H9 (cell line): ENCODE data around the gene TPD52L2. TPM values are rescaled to one million over a fixed set of nuclear protein-coding genes. Genes with fewer than 3 reads are reported as not detected.

ENCODE experiments used
- DNase-seq: peaks from one replicate; pipeline ENCODE4 v3.0.0-alpha.2; 2017
- H2AFZ ChIP-seq: one replicate; pipeline ENCODE4 v1.6.1; 2013; ENCODE audit warnings: mild to moderate bottlenecking, low read length, control low read depth, moderate library complexity
- H2AK5ac ChIP-seq: 2 replicates; pipeline ENCODE4 v1.6.1; 2013; ENCODE audit warnings: low read length, control low read depth, mixed read lengths; ENCODE audit not compliant: insufficient read length
- H2BK120ac ChIP-seq: one replicate; pipeline ENCODE4 v1.6.1; 2013; ENCODE audit warnings: low read depth, mild to moderate bottlenecking, low read length, control low read depth, inconsistent platforms; ENCODE audit not compliant: poor library complexity, severe bottlenecking
- H2BK12ac ChIP-seq: 2 replicates; pipeline ENCODE4 v1.6.1; 2013; ENCODE audit warnings: low read length, control low read depth, mixed read lengths, low read depth; ENCODE audit not compliant: insufficient read length
- H2BK15ac ChIP-seq: 2 replicates; pipeline ENCODE4 v1.6.1; 2013; ENCODE audit warnings: low read depth, low read length, control low read depth
- H2BK20ac ChIP-seq: one replicate; pipeline ENCODE4 v1.6.1; 2013; ENCODE audit warnings: low read depth, mild to moderate bottlenecking, low read length, control low read depth, inconsistent platforms; ENCODE audit not compliant: poor library complexity, severe bottlenecking
- H2BK5ac ChIP-seq: 2 replicates; pipeline ENCODE4 v1.6.1; 2013; ENCODE audit warnings: low read length, control low read depth, mixed read lengths; ENCODE audit not compliant: insufficient read length
- H3K14ac ChIP-seq: 2 replicates; pipeline ENCODE4 v1.6.1; 2013; ENCODE audit warnings: low read length, control low read depth; ENCODE audit not compliant: insufficient read depth
- H3K18ac ChIP-seq: 2 replicates; pipeline ENCODE4 v1.6.1; 2013; ENCODE audit warnings: low read depth, mild to moderate bottlenecking, mixed read lengths, low read length, control low read depth; ENCODE audit not compliant: insufficient read length
- H3K23ac ChIP-seq: 2 replicates; pipeline ENCODE4 v1.6.1; 2013; ENCODE audit warnings: low read length, control low read depth, mixed read lengths, low read depth; ENCODE audit not compliant: insufficient read length
- H3K23me2 ChIP-seq: 2 replicates; pipeline ENCODE4 v1.6.1; 2013; ENCODE audit warnings: low read depth, mild to moderate bottlenecking, mixed read lengths, low read length, control low read depth; ENCODE audit not compliant: insufficient read length, poor library complexity, severe bottlenecking
- H3K27ac ChIP-seq: 2 replicates; pipeline ENCODE4 v1.5.1; 2013; ENCODE audit warnings: low read length, control low read depth, mixed read lengths, low read depth; ENCODE audit not compliant: insufficient read length
- H3K27me3 ChIP-seq: 2 replicates; pipeline ENCODE4 v1.6.1; 2013; ENCODE audit warnings: low read length, control low read depth, inconsistent platforms; ENCODE audit not compliant: insufficient read depth
- H3K4ac ChIP-seq: 2 replicates; pipeline ENCODE4 v1.6.1; 2013; ENCODE audit warnings: low read depth, mild to moderate bottlenecking, control low read depth, inconsistent platforms, low read length, moderate library complexity
- H3K4me1 ChIP-seq: 2 replicates; pipeline ENCODE4 v1.6.1; 2013; ENCODE audit warnings: low read length, control low read depth, inconsistent platforms; ENCODE audit not compliant: insufficient read depth
- H3K4me2 ChIP-seq: 2 replicates; pipeline ENCODE4 v1.6.1; 2013; ENCODE audit warnings: low read length, control low read depth, mixed read lengths; ENCODE audit not compliant: insufficient read length, insufficient read depth
- H3K56ac ChIP-seq: 2 replicates; pipeline ENCODE4 v1.6.1; 2013; ENCODE audit warnings: low read depth, mild to moderate bottlenecking, mixed read lengths, low read length, control low read depth; ENCODE audit not compliant: insufficient read length
- H3K79me1 ChIP-seq: 2 replicates; pipeline ENCODE4 v1.6.1; 2013; ENCODE audit warnings: low read depth, mild to moderate bottlenecking, moderate library complexity, low read length, control low read depth, inconsistent platforms; ENCODE audit not compliant: insufficient read depth, poor library complexity, severe bottlenecking
- H3K79me2 ChIP-seq: 2 replicates; pipeline ENCODE4 v1.6.1; 2013; ENCODE audit warnings: low read length, control low read depth, inconsistent platforms; ENCODE audit not compliant: insufficient read depth
- H3K9ac ChIP-seq: 2 replicates; pipeline ENCODE4 v1.6.1; 2013; ENCODE audit warnings: low read length, control low read depth, mixed read lengths; ENCODE audit not compliant: insufficient read length; ENCODE audit errors: extremely low read depth
- H3K9me3 ChIP-seq: one replicate; pipeline ENCODE4 v1.6.1; 2013; ENCODE audit warnings: low read depth, low read length, inconsistent platforms; ENCODE audit not compliant: control insufficient read depth
- H3T11ph ChIP-seq: one replicate; pipeline ENCODE4 v1.6.1; 2013; ENCODE audit warnings: mild to moderate bottlenecking, low read length, control low read depth, inconsistent platforms
- H4K20me1 ChIP-seq: one replicate; pipeline ENCODE4 v1.6.1; 2013; ENCODE audit not compliant: control insufficient read depth, insufficient read length, insufficient read depth
- H4K5ac ChIP-seq: 2 replicates; pipeline ENCODE4 v1.6.1; 2013; ENCODE audit warnings: low read depth, mild to moderate bottlenecking, mixed read lengths, low read length, control low read depth; ENCODE audit not compliant: insufficient read length
- H4K8ac ChIP-seq: replicated peaks from 2 replicates; pipeline ENCODE4 v1.6.1; 2013; ENCODE audit warnings: low read length, control low read depth, mixed read lengths, low read depth; ENCODE audit not compliant: insufficient read length
- H4K91ac ChIP-seq: 2 replicates; pipeline ENCODE4 v1.6.1; 2013; ENCODE audit warnings: low read depth, mild to moderate bottlenecking, moderate library complexity, mixed read lengths, low read length, control low read depth; ENCODE audit not compliant: insufficient read length
- H3K27ac Mint-ChIP-seq, 3 experiments: 2 replicates in 2 of 3; 3 replicates in 1 of 3; pipeline ENCODE4 v1.8.0; 2020 to 2021; ENCODE audit warnings: mixed read lengths in 3 of 3, mild to moderate bottlenecking in 1 of 3, moderate library complexity in 1 of 3
- H3K27me3 Mint-ChIP-seq: 2 replicates; pipeline ENCODE4 v1.8.0; 2021; ENCODE audit warnings: low read depth, mild to moderate bottlenecking, moderate library complexity, mixed read lengths
- H3K36me3 Mint-ChIP-seq, 3 experiments: 2 replicates in 2 of 3; 3 replicates in 1 of 3; pipeline ENCODE4 v1.8.0; 2020 to 2021; ENCODE audit warnings: low read depth in 3 of 3, mixed read lengths in 3 of 3; ENCODE audit not compliant: insufficient read depth in 1 of 3
- H3K4me1 Mint-ChIP-seq, 2 experiments: 2 replicates each; pipeline ENCODE4 v1.8.0; 2020; ENCODE audit warnings: mixed read lengths in 2 of 2
- H3K4me3 Mint-ChIP-seq, 2 experiments: 2 replicates in 1 of 2; 3 replicates in 1 of 2; pipeline ENCODE4 v1.8.0; 2020 to 2021; ENCODE audit warnings: mild to moderate bottlenecking in 2 of 2, mixed read lengths in 2 of 2, moderate library complexity in 1 of 2
- H3K9me3 Mint-ChIP-seq, 2 experiments: 2 replicates in 1 of 2; 3 replicates in 1 of 2; pipeline ENCODE4 v1.8.0; 2020; ENCODE audit warnings: mild to moderate bottlenecking in 2 of 2, mixed read lengths in 2 of 2, moderate library complexity in 1 of 2
- WGBS: extraction: QIAGEN DNeasy Blood & Tissue Kit; methylation state at CpG from one replicate; pipeline ENCODE4 v1.1.7; 2013; ENCODE audit warnings: missing lambda C conversion rate, low lambda C conversion rate, mixed read lengths; ENCODE audit not compliant: insufficient read length; ENCODE audit errors: extremely low coverage; 5-methylcytosine and 5-hydroxymethylcytosine counted together
- total RNA-seq: library from RNA; stranded (reverse); gene quantifications from 2 replicates; pipeline ENCODE4 v1.2.1, GENCODE V29; 2021
- TF ChIP-seq, protein P1 (sequence below): fragments of 200-600 bp; sonication (generic); conservative IDR thresholded peaks from 3 replicates; pipeline ENCODE4 v1.8.0; 2021; ENCODE audit warnings: antibody characterized with exemption, mild to moderate bottlenecking

TPD52L2 gene
- total RNA-seq, 1 experiment from 2014 or later: 94.1 TPM

DNA sequence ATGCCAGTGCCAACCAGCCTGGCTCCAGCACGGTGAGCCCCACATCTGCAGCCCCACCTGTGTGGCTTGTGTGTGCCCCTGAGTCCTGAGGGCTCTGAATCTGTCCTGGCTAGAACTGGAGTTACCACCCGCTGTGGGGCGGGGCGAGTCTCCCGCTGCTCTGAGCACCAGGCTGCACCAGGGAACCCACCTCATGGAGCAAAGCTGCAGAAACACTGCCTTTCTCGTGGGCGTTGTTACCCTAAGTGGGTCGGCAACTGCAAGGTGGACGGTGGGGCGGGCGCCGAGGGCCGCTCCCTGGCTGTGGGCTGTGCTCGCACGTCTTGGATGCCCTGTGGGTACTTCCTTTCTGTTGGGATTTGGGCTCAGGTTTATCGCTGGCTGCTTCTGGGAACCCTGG, 21.3 kb upstream of the TPD52L2 start:
- Histone ChIP-seq H3K56ac (no peak overlapping the region), H4K91ac (no peak overlapping the region), H3K4me2 (no peak overlapping the region), H4K8ac (no peak overlapping the region), H2BK12ac (no peak overlapping the region), H4K20me1 (no peaks in the 10 kb centered on the region), H3K79me2 (no peaks in the 10 kb centered on the region), H3K4ac (no peak overlapping the region), H3K18ac (no peak overlapping the region), H3K14ac (peak overlapping the region; percentile 0; the same call in 1 of the 2 replicates), H3T11ph (no peak overlapping the region), H2AK5ac (no peak overlapping the region), H3K23me2 (peaks cover 5% of the 10 kb centered on the region), H3K4me1 (peaks cover 5% of the 10 kb centered on the region; the same call in 1 of the 2 replicates), H3K27me3 (no peaks in the 10 kb centered on the region), H4K5ac (no peak overlapping the region), H2BK5ac (no peak overlapping the region), H3K23ac (no peak overlapping the region), H3K79me1 (no peaks in the 10 kb centered on the region), H2AFZ (no peak overlapping the region), H2BK120ac (no peak overlapping the region), H3K27ac (no peak overlapping the region), H2BK15ac (no peak overlapping the region), H3K9me3 (no peaks in the 10 kb centered on the region), H2BK20ac (no peak overlapping the region), H3K9ac (no peak overlapping the region)
- Mint-ChIP-seq H3K4me1 (peaks cover 12 to 16% of the 10 kb centered on the region in 2 experiments), H3K4me3 (peak overlapping the region in 1 of 2 experiments; percentile 25; a peak in 1 of 5 replicates), H3K27me3 (peaks cover 4% of the 10 kb centered on the region), H3K9me3 (no peaks in the 10 kb centered on the region), H3K27ac (no peak overlapping the region), H3K36me3 (no peaks in the 10 kb centered on the region)
- DNase-seq: no peak
- TF ChIP-seq, protein P1, sequence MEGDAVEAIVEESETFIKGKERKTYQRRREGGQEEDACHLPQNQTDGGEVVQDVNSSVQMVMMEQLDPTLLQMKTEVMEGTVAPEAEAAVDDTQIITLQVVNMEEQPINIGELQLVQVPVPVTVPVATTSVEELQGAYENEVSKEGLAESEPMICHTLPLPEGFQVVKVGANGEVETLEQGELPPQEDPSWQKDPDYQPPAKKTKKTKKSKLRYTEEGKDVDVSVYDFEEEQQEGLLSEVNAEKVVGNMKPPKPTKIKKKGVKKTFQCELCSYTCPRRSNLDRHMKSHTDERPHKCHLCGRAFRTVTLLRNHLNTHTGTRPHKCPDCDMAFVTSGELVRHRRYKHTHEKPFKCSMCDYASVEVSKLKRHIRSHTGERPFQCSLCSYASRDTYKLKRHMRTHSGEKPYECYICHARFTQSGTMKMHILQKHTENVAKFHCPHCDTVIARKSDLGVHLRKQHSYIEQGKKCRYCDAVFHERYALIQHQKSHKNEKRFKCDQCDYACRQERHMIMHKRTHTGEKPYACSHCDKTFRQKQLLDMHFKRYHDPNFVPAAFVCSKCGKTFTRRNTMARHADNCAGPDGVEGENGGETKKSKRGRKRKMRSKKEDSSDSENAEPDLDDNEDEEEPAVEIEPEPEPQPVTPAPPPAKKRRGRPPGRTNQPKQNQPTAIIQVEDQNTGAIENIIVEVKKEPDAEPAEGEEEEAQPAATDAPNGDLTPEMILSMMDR: no peak
- no CpG with 5 or more reads among the region's 16 CpGs for WGBS
